ENCODE measurements around the gene MDM4.
A peak's percentile ranks its signal among the peaks of the same experiment; 100 is the strongest.
"Not testable (repeated sequence)": the region's sequence is repeated elsewhere in the genome, so short reads cannot be mapped to it uniquely, and the experiment has no call there.

Gene MDM4

GRCh38 chr1:204516180-204516879 lies at the start of gene MDM4:
MDM4 (plus strand) TSS chr1:204516406; CDS start chr1:204525519, 9,113 bp downstream.
- DNase-seq, result peak; percentile 98

GRCh38 chr1:204466416-204467405 lies 49.5 kb upstream of the MDM4 start:
- DNase-seq, result no peak

- no peak for DNase-seq
Observed at GRCh38 chr1:204468206-204468605, 48.0 kb upstream of the MDM4 start.

- DNase-seq, result no peak
Observed at GRCh38 chr1:204468766-204469302, 47.4 kb upstream of the MDM4 start.

GRCh38 chr1:204469304-204469703 lies 46.9 kb upstream of the MDM4 start:
- DNase-seq, result no peak

- no peak for DNase-seq
Observed at GRCh38 chr1:204471687-204472086, 44.5 kb upstream of the MDM4 start.

GRCh38 chr1:204472660-204473059 lies 43.5 kb upstream of the MDM4 start:
- no peak for DNase-seq

- no peak for DNase-seq
Observed at GRCh38 chr1:204473400-204473965, 42.7 kb upstream of the MDM4 start.

GRCh38 chr1:204475656-204476432 lies 40.4 kb upstream of the MDM4 start:
- no peak for DNase-seq

- DNase-seq, result no peak
Observed at GRCh38 chr1:204476563-204476962, 39.6 kb upstream of the MDM4 start.

- DNase-seq, result no peak
Observed at GRCh38 chr1:204477036-204477740, 39.0 kb upstream of the MDM4 start.

GRCh38 chr1:204478172-204478899 lies 37.9 kb upstream of the MDM4 start:
- DNase-seq, result no peak

GRCh38 chr1:204478921-204479320 lies 37.3 kb upstream of the MDM4 start:
- DNase-seq, result no peak

- no peak for DNase-seq
Observed at GRCh38 chr1:204479387-204480136, 36.6 kb upstream of the MDM4 start.

- DNase-seq, result no peak
Observed at GRCh38 chr1:204480515-204480914, 35.7 kb upstream of the MDM4 start.

GRCh38 chr1:204483791-204484190 lies 32.4 kb upstream of the MDM4 start:
- DNase-seq, result no peak

- DNase-seq, result not testable (repeated sequence)
Observed at GRCh38 chr1:204486513-204487255, 29.5 kb upstream of the MDM4 start.

- no peak for DNase-seq
Observed at GRCh38 chr1:204487256-204487615, 29.0 kb upstream of the MDM4 start.

GRCh38 chr1:204491655-204492054 lies 24.6 kb upstream of the MDM4 start:
- no peak for DNase-seq

All from NCI-H446 treated with DMSO at 0.1 percent for 48 hours (cell line).